Activated T-cell treated with anti-CD3 and anti-CD28 coated beads for 24 hours (primary cell): ENCODE data around the gene KLHDC8B.
A peak's percentile ranks its signal among the peaks of the same experiment; 100 is the strongest.

Source experiments
- DNase-seq: peaks from one replicate; pipeline ENCODE4 v3.0.0-alpha.2; 2020; ENCODE audit warnings: low read depth

The KLHDC8B gene

DNA sequence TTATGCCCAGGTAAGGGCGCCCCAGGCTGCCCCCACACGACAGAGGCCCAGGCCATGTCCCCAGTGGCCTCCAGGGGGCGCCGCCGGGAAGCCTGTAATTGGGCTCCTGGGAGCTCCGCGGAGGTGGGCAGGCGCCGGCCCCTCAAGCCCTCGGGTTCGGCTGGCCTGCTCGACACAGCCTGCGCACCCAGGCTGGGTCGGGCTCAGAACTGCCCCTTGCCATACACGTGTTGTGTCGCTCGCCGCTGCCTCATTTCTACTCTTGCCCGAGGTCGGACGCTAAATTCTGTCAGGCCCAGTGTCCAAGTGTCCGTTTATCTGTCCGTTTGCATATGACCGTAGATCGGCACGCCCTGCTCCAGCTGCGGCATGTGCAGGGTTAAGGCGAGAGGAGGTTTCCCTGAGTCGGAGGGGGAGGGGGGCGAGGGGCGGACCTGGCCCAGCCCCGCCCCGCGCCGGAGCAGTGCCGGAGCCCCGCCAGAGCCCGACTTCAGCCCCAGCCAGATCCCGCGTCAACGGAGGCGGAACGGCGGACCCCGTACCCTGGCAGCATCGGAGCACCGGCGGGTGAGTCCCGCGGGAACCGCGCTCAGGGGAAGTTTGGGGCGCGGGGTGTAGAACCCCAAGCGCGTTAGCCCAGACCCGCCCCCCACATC is at the start of gene KLHDC8B:
Gene KLHDC8B (plus strand): TSS at position 480 of the 656 bp plus-strand sequence. CDS start 1,172 bp downstream, outside the sequence.
- DNase-seq = peak; percentile 79

DNA sequence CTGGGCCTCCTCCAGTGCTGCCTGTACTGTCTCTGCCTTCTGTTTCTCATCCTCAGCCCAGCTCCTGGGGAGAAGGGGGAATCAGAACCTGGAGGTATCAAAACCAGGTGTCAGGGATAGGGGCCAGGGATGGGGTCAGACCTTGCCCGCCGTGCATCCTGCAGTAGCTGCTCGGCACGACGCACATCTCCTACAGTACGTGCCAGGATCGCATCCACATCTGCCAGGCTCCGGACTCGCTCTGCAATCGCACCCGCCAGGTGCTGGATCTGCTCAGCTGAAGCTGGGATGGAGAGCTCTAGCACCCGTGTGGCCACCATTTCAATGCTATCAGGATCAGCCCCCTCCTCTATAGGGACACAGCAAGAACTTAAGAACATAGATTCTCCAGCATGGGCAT is 49.4 kb upstream of the KLHDC8B start:
- no peak for DNase-seq

DNA sequence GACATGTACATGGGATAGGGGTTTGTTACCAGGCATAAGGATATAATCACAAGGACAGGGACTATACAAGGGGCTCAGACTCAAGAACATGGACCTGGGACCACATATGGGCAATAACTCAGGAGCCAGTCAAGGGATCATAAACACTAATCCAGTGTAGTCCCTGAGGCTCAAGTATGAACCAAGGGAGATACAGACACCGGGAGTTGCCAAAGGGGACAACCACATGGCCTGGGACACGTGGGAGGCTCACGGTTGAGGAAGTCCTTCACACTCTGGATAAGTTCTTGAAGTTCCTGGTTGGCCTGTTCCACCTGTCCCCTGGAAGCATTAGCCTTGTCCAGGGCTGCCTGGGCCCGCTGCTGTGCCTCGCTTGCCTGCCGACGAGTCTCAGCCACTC is 48.9 kb upstream of the KLHDC8B start:
- DNase-seq = no peak

DNA sequence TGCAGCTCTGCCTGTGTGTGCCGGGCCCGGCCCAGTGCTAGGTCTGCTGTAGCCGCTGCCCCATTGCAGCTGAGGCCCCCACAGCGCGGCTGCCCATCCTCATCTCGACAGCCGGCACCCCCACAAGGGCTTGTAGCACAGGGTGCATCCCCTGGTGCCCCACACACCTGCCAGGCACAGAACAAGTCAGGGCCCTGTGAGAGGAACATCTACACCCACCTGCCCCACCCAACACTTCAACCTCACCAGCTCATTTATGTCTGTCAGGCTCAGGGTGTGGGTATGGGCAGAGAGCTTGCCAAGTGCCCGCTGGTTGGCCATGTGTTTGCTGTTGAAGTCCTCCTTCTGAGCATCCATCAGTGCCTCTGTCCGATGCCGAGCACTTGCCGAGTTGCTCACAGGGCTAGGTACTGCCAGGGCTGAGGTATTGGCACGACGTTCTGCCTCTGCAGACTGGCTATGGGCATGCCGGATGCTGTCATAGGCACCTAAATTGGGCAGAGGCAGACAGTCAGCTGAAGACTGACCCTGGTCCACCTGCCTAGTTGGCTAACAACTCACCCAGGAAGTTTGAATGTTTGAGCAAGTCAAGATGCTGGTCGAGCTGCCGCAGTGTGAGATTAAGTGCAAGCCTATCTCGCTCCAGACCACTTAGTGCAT is 48.4 kb upstream of the KLHDC8B start:
- DNase-seq = no peak

DNA sequence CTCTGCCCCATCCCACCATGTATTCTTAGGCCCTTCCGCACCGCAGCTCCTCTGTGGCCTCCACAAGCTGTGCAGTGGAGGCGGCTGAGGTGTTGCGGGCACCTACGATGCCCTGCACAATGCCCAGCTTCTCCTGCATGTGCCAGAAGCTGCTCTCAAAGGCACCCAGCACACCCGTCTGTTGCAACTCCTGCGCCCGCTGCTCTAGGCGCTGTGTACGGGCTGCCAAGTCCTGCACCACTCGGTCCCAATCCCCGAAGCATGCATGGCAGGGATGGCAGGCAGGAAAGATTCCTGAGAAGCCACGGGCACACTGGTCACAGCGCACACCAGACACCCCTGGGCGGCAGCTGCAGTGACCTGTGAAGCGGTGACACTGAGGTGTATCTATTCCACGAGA is 47.7 kb upstream of the KLHDC8B start:
- DNase-seq = no peak

GRCh38 chr3:49124203-49124602 is 47.2 kb upstream of the KLHDC8B start:
- no peak for DNase-seq

DNA sequence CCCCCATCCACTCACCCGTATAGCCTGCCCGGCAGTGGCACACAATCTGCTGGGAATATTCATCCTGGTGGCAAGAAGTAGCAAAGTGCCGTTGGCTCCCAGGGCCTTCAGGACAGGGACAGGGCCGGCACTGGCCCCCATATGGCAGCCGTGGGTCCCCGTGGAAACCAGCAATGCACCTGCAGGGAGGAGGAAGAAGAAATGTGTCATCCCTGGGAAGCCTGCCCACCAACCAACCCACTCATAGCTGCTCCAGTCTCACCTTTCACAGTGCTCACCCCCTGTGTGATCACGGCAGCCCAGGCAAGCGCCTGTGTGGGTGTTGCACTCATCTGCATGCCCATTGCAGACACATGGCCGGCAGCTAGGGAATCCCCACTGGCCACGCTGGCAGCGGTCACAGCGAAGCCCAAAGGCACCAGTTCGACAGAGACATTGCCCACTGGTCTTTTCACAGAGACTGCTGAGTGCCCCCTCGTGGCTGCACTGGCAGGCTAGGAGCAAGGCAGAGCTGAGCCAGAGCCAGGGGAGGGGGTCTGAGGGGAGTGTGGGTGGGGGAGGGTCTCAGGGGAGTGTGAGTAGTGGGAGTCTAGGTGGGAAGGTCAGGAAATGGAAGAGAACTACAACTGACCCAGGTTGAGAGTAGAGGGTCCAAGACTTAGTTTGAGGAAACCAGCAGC is 46.3 kb upstream of the KLHDC8B start:
- DNase-seq = no peak

- no peak for DNase-seq
Measured at GRCh38 chr3:49131040-49131439, 40.4 kb upstream of the KLHDC8B start.

DNA sequence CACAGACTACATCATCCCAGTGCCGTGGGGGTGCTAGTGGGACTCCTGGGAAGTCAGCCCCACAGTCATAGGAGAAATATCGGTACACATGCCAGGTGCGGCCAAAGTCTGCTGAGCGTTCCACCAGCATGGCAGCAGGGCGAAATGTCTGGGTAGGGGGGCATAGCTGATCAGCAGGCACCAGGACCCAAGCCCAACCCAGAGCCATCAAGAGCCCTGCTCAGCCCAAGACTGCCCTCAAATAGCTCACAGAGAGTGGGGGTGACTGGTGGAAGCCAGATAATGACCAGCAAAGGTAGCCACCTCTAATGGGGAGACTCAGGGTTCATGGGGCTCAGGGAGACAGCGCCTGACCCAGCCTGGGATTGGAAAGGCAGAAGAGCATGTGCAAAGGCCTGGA is 39.8 kb upstream of the KLHDC8B start:
- DNase-seq = no peak

- DNase-seq = no peak
Measured at GRCh38 chr3:49132073-49132436, 39.3 kb upstream of the KLHDC8B start.

GRCh38 chr3:49132437-49133225 is 38.8 kb upstream of the KLHDC8B start, which contains the start of gene LAMB2:
Gene LAMB2, minus strand, starts transcription at chr3:49133050. Its CDS starts 183 bp downstream, at chr3:49132867.
- no peak for DNase-seq

GRCh38 chr3:49133226-49133951 is 38.0 kb upstream of the KLHDC8B start:
- DNase-seq = no peak

DNA sequence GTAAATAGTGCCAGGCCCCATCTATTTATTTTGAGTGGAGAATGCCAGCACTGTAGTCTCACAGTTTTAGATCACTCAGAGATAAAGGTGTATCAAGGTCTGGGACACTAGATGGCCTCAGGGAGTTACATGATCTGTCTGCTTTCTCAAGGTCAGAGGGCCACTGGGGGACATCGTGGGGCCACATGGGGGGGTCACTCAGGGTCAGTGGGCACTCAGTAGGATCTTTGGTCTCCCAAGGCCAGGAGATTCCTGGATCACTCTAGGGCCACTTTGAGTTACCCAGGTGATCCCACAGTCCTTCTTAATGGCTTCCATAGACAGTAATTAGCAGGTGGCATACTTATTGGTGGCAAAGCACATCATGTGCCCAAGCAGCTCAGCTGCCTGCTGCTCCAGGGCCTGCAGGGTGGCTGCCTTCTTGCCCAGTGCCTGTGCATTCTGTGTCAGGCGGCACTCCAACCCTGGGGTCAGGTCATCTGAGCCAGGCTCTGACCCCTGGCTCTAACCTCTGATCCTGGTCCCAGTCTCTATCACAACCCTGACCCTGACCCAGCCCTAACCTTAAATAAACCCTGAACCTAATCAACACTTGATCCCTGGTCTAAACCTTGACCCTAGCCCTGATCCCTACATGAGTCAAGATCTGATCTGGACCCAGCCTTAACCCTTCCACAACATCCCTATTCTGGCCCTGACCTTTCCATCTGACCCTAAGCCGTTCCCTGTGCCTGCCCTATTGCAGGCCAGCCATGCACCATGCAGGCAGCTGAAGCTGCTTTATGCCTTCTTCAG is 36.7 kb upstream of the KLHDC8B start:
- no peak for DNase-seq

DNA sequence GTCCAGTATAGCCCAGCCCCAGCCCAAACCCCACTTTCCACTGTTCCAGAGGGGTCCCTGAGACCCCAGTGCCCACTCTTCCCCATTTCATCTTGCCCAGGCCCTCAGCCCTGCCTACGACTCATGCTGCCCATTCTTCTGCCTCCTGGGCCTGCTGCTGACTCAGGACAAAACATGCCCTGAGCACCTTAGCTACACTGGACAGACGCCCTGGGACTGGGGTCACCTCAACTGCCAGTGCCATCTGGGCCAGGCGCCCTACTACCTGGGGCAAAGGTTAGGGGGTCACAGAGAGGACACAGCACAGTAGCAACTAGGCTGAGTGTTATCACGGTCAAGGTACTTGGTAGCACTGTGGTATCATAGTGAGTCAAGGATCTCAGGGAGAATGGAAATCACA is 35.9 kb upstream of the KLHDC8B start:
- DNase-seq = no peak

GRCh38 chr3:49140080-49140479 is 31.3 kb upstream of the KLHDC8B start:
- no peak for DNase-seq

- DNase-seq = no peak
Measured at GRCh38 chr3:49148159-49148558, 23.2 kb upstream of the KLHDC8B start.

- no peak for DNase-seq
Measured at GRCh38 chr3:49151610-49152009, 19.8 kb upstream of the KLHDC8B start.

DNA sequence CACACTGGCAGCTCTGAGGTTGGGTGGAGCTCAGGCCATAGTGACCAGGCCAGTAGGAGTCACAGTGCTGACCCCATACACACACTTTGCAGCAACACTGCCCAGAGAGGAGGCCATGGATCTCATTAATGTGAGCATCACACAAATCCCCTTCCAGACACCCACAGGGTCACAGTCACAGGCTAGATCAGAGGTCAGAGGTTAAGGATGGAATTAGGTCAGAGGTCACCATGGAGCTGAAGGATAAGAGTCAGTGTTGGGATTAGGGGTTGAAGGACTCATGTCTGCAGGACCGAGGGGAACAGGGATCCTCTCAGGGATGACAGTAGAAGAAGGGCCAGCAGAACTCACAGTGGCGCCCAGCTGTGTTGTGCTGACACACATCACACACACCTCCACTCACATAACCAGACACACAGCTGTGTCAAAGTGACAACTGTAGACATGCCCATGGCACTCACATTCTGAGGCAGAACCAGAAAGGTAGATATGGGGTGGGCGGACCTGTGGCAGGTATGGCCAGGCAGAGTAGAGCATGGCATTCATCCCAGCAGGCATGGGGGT is 18.0 kb upstream of the KLHDC8B start:
- no peak for DNase-seq

DNA sequence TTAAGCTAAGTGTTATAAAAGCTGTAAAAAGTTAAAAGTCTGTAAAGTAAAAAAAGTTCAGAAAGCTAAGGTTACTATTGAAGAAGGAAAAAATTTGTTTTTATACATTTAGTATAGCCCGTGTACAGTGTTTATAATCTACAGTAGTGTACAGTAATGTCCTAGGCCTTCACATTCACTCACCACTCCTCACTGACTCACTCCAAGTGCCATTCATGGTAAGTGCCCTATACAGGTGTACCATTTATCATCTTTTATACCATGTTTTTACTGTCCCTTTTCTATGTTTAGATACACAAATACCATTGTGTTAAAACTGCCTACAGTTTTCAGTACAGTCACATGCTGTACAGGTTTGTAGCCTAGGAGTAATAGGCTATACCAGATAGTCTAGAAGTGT is 14.1 kb upstream of the KLHDC8B start:
- DNase-seq = no peak

- peak; percentile 45 for DNase-seq
Measured at GRCh38 chr3:49158103-49158709, 13.2 kb upstream of the KLHDC8B start.
